ENCODE data around the gene MEF2D.

The MEF2D gene

GRCh38 chr1:156421939-156422601 lies 78.5 kb downstream of the MEF2D start:
- H3K9me3 ChIP-seq (ENCODE audit: low read length), result no peaks in the 10 kb centered on the region
- TF ChIP-seq CTCF (IDR thresholded peaks at IDR 0.05; ENCODE audit: low read length), result no peak
- TF ChIP-seq EZH2 (IDR thresholded peaks at IDR 0.05; ENCODE audit: borderline replicate concordance, low read length), result no peak
- H3K79me2 ChIP-seq (ENCODE audit: insufficient read depth, low read length), result no peaks in the 10 kb centered on the region
- peaks cover 24% of the 10 kb centered on the region for H3K4me1 ChIP-seq (ENCODE audit: insufficient read depth, low read length, severe bottlenecking)
- H3K9ac ChIP-seq (ENCODE audit: low read length), result no peak overlapping the region; the same call in 1 of the 2 replicates
- H3K4me3 ChIP-seq (ENCODE audit: low read depth, low read length, poor library complexity, severe bottlenecking), result peak overlapping the region; percentile 61
- H3K4me2 ChIP-seq (ENCODE audit: low read length), result peak overlapping the region; percentile 67
- H3K36me3 ChIP-seq (ENCODE audit: insufficient read depth, low read length), result no peaks in the 10 kb centered on the region
- H3K27me3 ChIP-seq (ENCODE audit: insufficient read depth, low read length), result peaks cover 7% of the 10 kb centered on the region
- no peaks in the 10 kb centered on the region for H3K9me2 ChIP-seq (ENCODE audit: low read depth, low read length)
- H3K27ac ChIP-seq (ENCODE audit: low read depth, low read length, poor library complexity, severe bottlenecking), result no peak overlapping the region
- H2AFZ ChIP-seq (ENCODE audit: low read length), result no peak overlapping the region
- H4K20me1 ChIP-seq (ENCODE audit: insufficient read depth, low read length), result no peaks in the 10 kb centered on the region
- no peaks in the 10 kb centered on the region for H3F3A ChIP-seq (ENCODE audit: insufficient read depth, low read length)

- H3K79me2 ChIP-seq (ENCODE audit: insufficient read depth, low read length), result no peaks in the 10 kb centered on the region
- no peaks in the 10 kb centered on the region for H3K9me3 ChIP-seq (ENCODE audit: low read length)
- peak overlapping the region; percentile 61 for H3K4me3 ChIP-seq (ENCODE audit: low read depth, low read length, poor library complexity, severe bottlenecking)
- H3K4me1 ChIP-seq (ENCODE audit: insufficient read depth, low read length, severe bottlenecking), result peaks cover 24% of the 10 kb centered on the region
- H2AFZ ChIP-seq (ENCODE audit: low read length), result no peak overlapping the region
- no peak overlapping the region for H3K27ac ChIP-seq (ENCODE audit: low read depth, low read length, poor library complexity, severe bottlenecking)
- H4K20me1 ChIP-seq (ENCODE audit: insufficient read depth, low read length), result no peaks in the 10 kb centered on the region
- H3K9ac ChIP-seq (ENCODE audit: low read length), result peak overlapping the region; percentile 48; the same call in 1 of the 2 replicates
- no peaks in the 10 kb centered on the region for H3K36me3 ChIP-seq (ENCODE audit: insufficient read depth, low read length)
- H3F3A ChIP-seq (ENCODE audit: insufficient read depth, low read length), result no peaks in the 10 kb centered on the region
- H3K4me2 ChIP-seq (ENCODE audit: low read length), result peak overlapping the region; percentile 67
- TF ChIP-seq EZH2 (IDR thresholded peaks at IDR 0.05; ENCODE audit: borderline replicate concordance, low read length) (no peak), CTCF (IDR thresholded peaks at IDR 0.05; ENCODE audit: low read length) (no peak)
- H3K27me3 ChIP-seq (ENCODE audit: insufficient read depth, low read length), result peaks cover 7% of the 10 kb centered on the region
- H3K9me2 ChIP-seq (ENCODE audit: low read depth, low read length), result no peaks in the 10 kb centered on the region
Observed at GRCh38 chr1:156421062-156421938, 79.3 kb downstream of the MEF2D start.

GRCh38 chr1:156420205-156421061 lies 80.1 kb downstream of the MEF2D start:
- H3K4me2 ChIP-seq (ENCODE audit: low read length), result peak overlapping the region; percentile 67
- H3K9me3 ChIP-seq (ENCODE audit: low read length), result no peaks in the 10 kb centered on the region
- H3K4me3 ChIP-seq (ENCODE audit: low read depth, low read length, poor library complexity, severe bottlenecking), result peak overlapping the region; percentile 61
- H3K27ac ChIP-seq (ENCODE audit: low read depth, low read length, poor library complexity, severe bottlenecking), result no peak overlapping the region
- H3K27me3 ChIP-seq (ENCODE audit: insufficient read depth, low read length), result peaks cover 7% of the 10 kb centered on the region
- no peaks in the 10 kb centered on the region for H3F3A ChIP-seq (ENCODE audit: insufficient read depth, low read length)
- H3K9ac ChIP-seq (ENCODE audit: low read length), result peak overlapping the region; percentile 48
- no peaks in the 10 kb centered on the region for H4K20me1 ChIP-seq (ENCODE audit: insufficient read depth, low read length)
- peaks cover 24% of the 10 kb centered on the region for H3K4me1 ChIP-seq (ENCODE audit: insufficient read depth, low read length, severe bottlenecking)
- H2AFZ ChIP-seq (ENCODE audit: low read length), result 0 out of 2 replicates have a peak overlapping the region, but pooled peaks have one; percentile 61
- H3K9me2 ChIP-seq (ENCODE audit: low read depth, low read length), result no peaks in the 10 kb centered on the region
- no peaks in the 10 kb centered on the region for H3K36me3 ChIP-seq (ENCODE audit: insufficient read depth, low read length)
- H3K79me2 ChIP-seq (ENCODE audit: insufficient read depth, low read length), result no peaks in the 10 kb centered on the region
- TF ChIP-seq CTCF (IDR thresholded peaks at IDR 0.05; ENCODE audit: low read length) (no peak), EZH2 (IDR thresholded peaks at IDR 0.05; ENCODE audit: borderline replicate concordance, low read length) (no peak)
